Parathyroid adenoma (tissue), 2 donors: Measurements from ENCODE around the gene SKI.

Experiments
- H2AFZ ChIP-seq: fragments of 300-600 bp; sonication (generic); one replicate; pipeline ENCODE4 v1.7.0; 2017; ENCODE audit warnings: antibody characterized with exemption, mild to moderate bottlenecking
- H3K27ac ChIP-seq: fragments of 300-600 bp; sonication (generic); one replicate; pipeline ENCODE4 v1.7.0; 2017
- H3K27me3 ChIP-seq: fragments of 300-600 bp; sonication (generic); one replicate; pipeline ENCODE4 v1.7.0; 2017; ENCODE audit warnings: low read length; ENCODE audit not compliant: control insufficient read depth, insufficient read depth
- H3K36me3 ChIP-seq: fragments of 300-600 bp; sonication (generic); one replicate; pipeline ENCODE4 v1.7.0; 2017; ENCODE audit warnings: low read length; ENCODE audit not compliant: control insufficient read depth, insufficient read depth
- H3K4me1 ChIP-seq: fragments of 300-600 bp; sonication (generic); one replicate; pipeline ENCODE4 v1.7.0; 2017; ENCODE audit warnings: control low read depth
- H3K4me2 ChIP-seq: fragments of 300-600 bp; sonication (generic); one replicate; pipeline ENCODE4 v1.7.0; 2017; ENCODE audit warnings: low read length
- H3K4me3 ChIP-seq: fragments of 300-600 bp; sonication (generic); one replicate; pipeline ENCODE4 v1.7.0; 2017; ENCODE audit warnings: low read depth, low read length
- H3K79me2 ChIP-seq: fragments of 300-600 bp; sonication (generic); one replicate; pipeline ENCODE4 v1.7.0; 2017; ENCODE audit warnings: control low read depth
- H3K9ac ChIP-seq: fragments of 300-600 bp; sonication (generic); one replicate; pipeline ENCODE4 v1.7.0; 2017; ENCODE audit warnings: mild to moderate bottlenecking
- H3K9me3 ChIP-seq: fragments of 300-600 bp; sonication (generic); one replicate; pipeline ENCODE4 v1.7.0; 2017; ENCODE audit warnings: low read length; ENCODE audit not compliant: control insufficient read depth
- TF ChIP-seq, protein P1 (sequence below): fragments of 300-600 bp; sonication (generic); IDR thresholded peaks from one replicate; pipeline ENCODE4 v1.7.0; 2017; ENCODE audit warnings: antibody characterized with exemption, mild to moderate bottlenecking
- donor health status: primary hyperparathyroidism.

The SKI gene

DNA sequence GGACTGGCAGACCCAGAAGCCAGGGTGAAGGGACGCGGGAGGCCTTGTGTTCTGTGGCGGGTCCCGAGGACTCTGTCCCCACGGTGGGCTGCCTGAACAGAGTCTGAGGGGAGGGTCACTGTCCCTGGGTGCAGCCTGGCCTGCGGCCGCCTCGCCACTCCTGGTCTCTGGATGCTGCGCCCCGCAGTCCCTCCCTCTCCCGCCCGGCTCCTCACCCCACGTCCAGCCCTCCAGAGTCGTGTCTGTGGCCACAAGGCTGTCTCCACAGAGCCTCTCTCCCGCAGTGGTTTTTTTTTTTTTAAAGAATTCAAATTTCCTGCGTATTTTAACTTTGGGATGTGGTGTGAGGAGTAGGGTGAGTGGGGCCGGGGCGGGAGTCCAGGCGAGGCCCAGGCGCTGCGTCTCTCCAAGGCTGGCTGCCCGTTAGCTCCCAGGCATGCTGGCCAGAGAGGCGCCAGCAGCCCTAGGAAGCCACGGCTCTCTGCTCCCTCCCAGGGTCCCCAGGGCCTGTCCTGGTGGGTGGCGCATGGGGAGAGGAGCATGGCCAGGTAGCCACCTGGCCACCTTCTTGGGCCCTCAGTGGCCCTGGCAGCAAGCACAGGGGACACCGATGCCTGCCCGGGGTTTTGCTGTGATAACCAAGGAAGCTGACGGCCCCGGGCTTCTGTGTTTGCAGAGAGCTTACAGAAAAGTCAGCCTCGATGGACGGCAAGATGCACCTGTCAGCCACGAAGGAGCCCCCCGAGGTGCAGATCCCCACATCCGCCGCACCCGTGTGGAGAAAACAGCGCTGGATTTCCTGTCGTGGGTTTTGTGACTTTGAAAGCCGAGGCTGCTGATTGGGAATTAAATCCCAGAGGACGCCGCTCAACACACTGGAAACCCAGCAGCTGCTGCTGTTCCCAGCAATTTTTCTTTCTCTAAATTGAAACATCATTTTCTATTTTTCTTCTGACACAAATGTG, 90.5 kb downstream of the SKI start:
- Histone ChIP-seq H3K36me3 (no peaks in the 10 kb centered on the region), H3K4me2 (no peak overlapping the region), H3K9ac (no peak overlapping the region), H3K27ac (no peak overlapping the region), H3K9me3 (no peaks in the 10 kb centered on the region), H2AFZ (no peak overlapping the region), H3K4me1 (no peaks in the 10 kb centered on the region), H3K79me2 (no peaks in the 10 kb centered on the region), H3K27me3 (no peaks in the 10 kb centered on the region), H3K4me3 (no peak overlapping the region)
- TF ChIP-seq, protein P1, sequence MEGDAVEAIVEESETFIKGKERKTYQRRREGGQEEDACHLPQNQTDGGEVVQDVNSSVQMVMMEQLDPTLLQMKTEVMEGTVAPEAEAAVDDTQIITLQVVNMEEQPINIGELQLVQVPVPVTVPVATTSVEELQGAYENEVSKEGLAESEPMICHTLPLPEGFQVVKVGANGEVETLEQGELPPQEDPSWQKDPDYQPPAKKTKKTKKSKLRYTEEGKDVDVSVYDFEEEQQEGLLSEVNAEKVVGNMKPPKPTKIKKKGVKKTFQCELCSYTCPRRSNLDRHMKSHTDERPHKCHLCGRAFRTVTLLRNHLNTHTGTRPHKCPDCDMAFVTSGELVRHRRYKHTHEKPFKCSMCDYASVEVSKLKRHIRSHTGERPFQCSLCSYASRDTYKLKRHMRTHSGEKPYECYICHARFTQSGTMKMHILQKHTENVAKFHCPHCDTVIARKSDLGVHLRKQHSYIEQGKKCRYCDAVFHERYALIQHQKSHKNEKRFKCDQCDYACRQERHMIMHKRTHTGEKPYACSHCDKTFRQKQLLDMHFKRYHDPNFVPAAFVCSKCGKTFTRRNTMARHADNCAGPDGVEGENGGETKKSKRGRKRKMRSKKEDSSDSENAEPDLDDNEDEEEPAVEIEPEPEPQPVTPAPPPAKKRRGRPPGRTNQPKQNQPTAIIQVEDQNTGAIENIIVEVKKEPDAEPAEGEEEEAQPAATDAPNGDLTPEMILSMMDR = no peak

DNA sequence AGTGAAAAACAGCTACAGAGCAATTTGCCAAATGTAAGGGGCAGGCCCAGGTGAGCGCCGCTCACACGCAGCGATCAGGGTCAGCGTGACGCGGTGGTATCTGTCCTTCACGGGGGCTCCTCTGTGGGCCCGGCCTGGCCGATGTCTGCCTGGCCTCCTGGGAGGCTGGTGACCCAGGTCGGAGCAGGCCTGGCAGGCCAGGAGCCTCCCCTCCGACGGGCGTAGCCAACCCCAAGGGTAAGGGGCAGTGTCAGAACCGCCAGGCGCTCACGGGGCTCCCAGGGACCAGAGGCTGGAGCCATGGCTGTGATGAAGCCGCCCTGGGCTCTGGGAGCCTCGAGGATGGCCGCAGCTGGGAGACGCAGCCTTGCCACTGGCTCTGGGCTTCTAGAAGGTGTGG, 91.2 kb downstream of the SKI start:
- Histone ChIP-seq H3K4me3 (no peak overlapping the region), H2AFZ (no peak overlapping the region), H3K27me3 (no peaks in the 10 kb centered on the region), H3K4me1 (no peaks in the 10 kb centered on the region), H3K79me2 (no peaks in the 10 kb centered on the region), H3K9ac (no peak overlapping the region), H3K9me3 (no peaks in the 10 kb centered on the region), H3K27ac (no peak overlapping the region), H3K4me2 (no peak overlapping the region), H3K36me3 (no peaks in the 10 kb centered on the region)
- TF ChIP-seq, protein P1 = no peak

DNA sequence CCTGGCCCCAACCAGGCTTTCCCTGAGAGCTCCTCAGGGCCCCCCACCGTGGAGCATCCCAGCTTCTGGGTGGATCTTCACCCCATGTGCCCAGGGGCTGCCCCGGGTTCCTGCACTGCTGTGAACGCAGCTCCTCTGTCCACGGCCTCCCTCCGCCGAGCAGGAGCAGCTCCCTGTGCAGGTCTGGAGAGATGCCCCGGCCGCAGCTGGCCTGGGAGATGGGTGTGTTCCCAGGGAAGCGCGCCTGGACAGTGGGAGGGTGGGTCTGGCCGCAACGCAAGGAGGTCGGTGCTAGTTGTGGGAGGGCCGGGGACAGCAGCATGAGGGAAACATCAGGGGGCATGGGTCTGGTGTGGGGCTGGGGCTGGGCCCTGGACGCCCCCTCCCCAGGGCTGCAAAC, 91.9 kb downstream of the SKI start:
- Histone ChIP-seq H3K4me1 (no peaks in the 10 kb centered on the region), H3K79me2 (no peaks in the 10 kb centered on the region), H3K36me3 (no peaks in the 10 kb centered on the region), H3K9me3 (no peaks in the 10 kb centered on the region), H3K4me3 (no peak overlapping the region), H2AFZ (no peak overlapping the region), H3K27me3 (no peaks in the 10 kb centered on the region), H3K27ac (no peak overlapping the region), H3K4me2 (no peak overlapping the region), H3K9ac (no peak overlapping the region)
- TF ChIP-seq, protein P1 = no peak

DNA sequence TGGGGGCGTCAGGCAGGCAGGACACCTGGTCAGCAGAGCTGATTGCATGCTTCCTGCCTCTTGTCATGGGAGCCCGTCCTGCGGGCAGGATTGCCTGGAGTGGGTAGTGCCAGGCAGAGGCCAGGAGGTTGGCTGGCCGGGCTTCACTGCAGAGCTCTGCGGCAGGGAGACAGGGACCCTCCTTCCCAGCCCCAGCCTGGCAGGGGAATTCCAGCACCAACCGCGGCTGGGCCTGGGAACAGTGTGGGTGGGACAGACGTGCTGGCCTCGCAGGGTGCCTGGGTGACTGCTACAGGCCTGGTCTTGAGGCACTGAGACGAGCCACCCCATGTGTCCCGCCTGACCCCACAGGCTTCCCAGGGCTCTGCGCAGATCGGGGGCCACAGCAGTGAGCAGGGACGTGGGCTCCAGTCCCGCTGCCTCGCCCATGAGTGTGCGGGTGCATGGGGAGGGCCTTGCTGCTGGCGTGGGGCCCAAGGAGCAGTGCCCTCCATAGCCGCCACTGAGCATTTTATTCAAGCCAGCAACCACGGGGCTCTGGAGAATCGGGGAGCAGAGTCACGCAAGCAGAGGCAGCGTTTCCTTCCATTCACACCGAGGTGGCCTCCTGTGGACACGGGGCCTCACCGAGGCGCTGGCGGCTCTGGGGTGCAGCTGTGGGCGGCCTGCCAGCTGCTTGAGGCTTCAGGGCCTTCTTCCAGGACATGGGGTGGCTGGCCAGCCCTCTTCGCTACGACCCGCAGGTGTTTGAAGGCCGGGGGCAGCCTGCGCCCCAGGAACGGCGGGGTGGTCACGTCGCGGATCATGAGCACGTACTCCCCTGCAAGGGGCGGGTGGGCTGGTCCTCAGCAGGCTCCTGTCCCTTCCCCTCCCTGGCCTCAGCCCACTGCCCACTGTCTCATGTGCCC, 92.9 kb downstream of the SKI start:
- Histone ChIP-seq H2AFZ (no peak overlapping the region), H3K79me2 (no peaks in the 10 kb centered on the region), H3K9ac (no peak overlapping the region)

More for the DNA sequence above, 92.9 kb downstream of the SKI start:
- H3K36me3 ChIP-seq = no peaks in the 10 kb centered on the region
- TF ChIP-seq, protein P1 = no peak
- H3K4me3 ChIP-seq = no peak overlapping the region
- H3K9me3 ChIP-seq = no peaks in the 10 kb centered on the region
- H3K4me2 ChIP-seq = no peak overlapping the region
- H3K4me1 ChIP-seq = no peaks in the 10 kb centered on the region
- H3K27ac ChIP-seq = no peak overlapping the region
- H3K27me3 ChIP-seq = no peaks in the 10 kb centered on the region
